ENCODE results near the gene SLC27A4.
"Not testable (repeated sequence)": the region's sequence is repeated elsewhere in the genome, so short reads cannot be mapped to it uniquely, and the experiment has no call there.

Gene SLC27A4

GRCh38 chr9:128333451-128333869 is 6.9 kb upstream of the SLC27A4 start:
- TF ChIP-seq CTCF (IDR thresholded peaks at IDR 0.05; ENCODE audit: insufficient read depth, low read length, poor library complexity, severe bottlenecking): no peak
- Histone ChIP-seq H3K4me3 (replicated peaks; ENCODE audit: low read depth, low read length) (no peak overlapping the region), H3K36me3 (ENCODE audit: control insufficient read depth, insufficient read depth, low read length) (peaks cover 18% of the 10 kb centered on the region), H3K27me3 (replicated peaks; ENCODE audit: control insufficient read depth, insufficient read depth, low read length) (no peaks in the 10 kb centered on the region)
- DNase-seq (ENCODE audit: extremely low read depth, insufficient read length): no peak

GRCh38 chr9:128335161-128335560 is 5.2 kb upstream of the SLC27A4 start:
- DNase-seq (ENCODE audit: extremely low read depth, insufficient read length): no peak
- H3K36me3 ChIP-seq (ENCODE audit: control insufficient read depth, insufficient read depth, low read length): peaks cover 15% of the 10 kb centered on the region
- TF ChIP-seq CTCF (IDR thresholded peaks at IDR 0.05; ENCODE audit: insufficient read depth, low read length, poor library complexity, severe bottlenecking): no peak
- no peak overlapping the region for H3K4me3 ChIP-seq (replicated peaks; ENCODE audit: low read depth, low read length)
- no peaks in the 10 kb centered on the region for H3K27me3 ChIP-seq (replicated peaks; ENCODE audit: control insufficient read depth, insufficient read depth, low read length)

DNA sequence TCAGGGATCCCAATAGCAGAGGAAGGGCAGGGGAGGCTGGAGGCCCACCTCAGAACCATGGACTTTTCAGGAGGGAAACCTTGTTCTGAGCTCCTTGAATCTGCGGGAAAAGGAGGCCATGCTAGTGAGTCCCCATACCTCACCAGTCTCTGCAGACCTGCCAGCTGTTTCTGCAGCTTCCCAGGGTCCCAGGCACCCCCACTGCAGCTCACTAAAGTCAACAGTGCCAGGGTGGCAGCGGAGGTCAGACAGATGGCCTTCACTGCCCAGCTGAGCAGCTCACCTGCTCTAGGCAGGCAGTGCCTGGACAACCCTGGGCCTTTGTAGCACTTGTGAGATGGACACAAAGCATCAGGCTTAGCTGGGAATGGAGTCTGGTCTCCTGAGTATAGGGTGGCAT is 4.4 kb upstream of the SLC27A4 start:
- DNase-seq (ENCODE audit: extremely low read depth, insufficient read length): no peak
- Histone ChIP-seq H3K36me3 (ENCODE audit: control insufficient read depth, insufficient read depth, low read length) (peaks cover 15% of the 10 kb centered on the region), H3K4me3 (replicated peaks; ENCODE audit: low read depth, low read length) (no peak overlapping the region), H3K27me3 (replicated peaks; ENCODE audit: control insufficient read depth, insufficient read depth, low read length) (no peaks in the 10 kb centered on the region)
- no peak for TF ChIP-seq CTCF (IDR thresholded peaks at IDR 0.05; ENCODE audit: insufficient read depth, low read length, poor library complexity, severe bottlenecking)

GRCh38 chr9:128337936-128338335 is 2.4 kb upstream of the SLC27A4 start:
- no peaks in the 10 kb centered on the region for H3K27me3 ChIP-seq (replicated peaks; ENCODE audit: control insufficient read depth, insufficient read depth, low read length)
- no peak for DNase-seq (ENCODE audit: extremely low read depth, insufficient read length)
- no peak overlapping the region for H3K4me3 ChIP-seq (replicated peaks; ENCODE audit: low read depth, low read length)
- no peak for TF ChIP-seq CTCF (IDR thresholded peaks at IDR 0.05; ENCODE audit: insufficient read depth, low read length, poor library complexity, severe bottlenecking)
- peaks cover 6% of the 10 kb centered on the region for H3K36me3 ChIP-seq (ENCODE audit: control insufficient read depth, insufficient read depth, low read length)

DNA sequence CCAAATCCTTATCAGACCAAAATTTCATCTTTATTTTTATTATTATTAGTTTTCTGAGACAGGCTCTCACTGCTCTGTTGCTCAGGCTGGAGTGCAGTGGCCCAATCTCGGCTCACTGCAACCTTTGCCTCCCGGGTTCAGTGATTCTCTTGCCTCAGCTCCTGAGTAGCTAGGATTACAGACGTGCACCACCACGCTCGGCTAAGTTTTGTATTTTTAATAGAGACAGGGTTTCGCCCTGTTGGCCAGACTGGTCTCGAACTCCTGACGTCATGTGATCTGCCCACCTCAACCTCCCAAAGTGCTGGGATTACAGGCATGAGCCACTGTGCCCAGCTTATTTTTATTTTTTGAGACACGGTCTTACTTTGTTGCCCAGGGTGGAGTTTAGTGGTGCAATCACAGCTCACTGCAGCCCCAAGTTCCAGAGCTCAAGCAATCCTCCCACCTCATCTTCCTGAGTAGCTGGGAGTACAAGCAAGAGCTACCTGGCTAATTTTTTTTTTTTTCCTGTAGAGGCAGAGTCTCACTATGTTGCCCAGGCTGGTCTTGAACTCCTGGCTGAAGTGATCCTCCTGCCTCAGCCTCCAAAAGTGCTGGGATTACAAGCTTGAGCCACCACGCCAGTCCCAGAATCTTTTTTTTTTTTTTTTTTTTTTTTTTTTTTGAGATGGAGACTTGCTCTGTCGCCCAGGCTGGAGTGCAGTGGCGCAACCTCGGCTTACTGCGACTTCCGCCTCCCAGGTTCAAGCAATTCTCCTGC is 1.3 kb upstream of the SLC27A4 start:
- H3K4me3 ChIP-seq (replicated peaks; ENCODE audit: low read depth, low read length); H3K36me3 ChIP-seq (ENCODE audit: control insufficient read depth, insufficient read depth, low read length); H3K27me3 ChIP-seq (replicated peaks; ENCODE audit: control insufficient read depth, insufficient read depth, low read length); DNase-seq (ENCODE audit: extremely low read depth, insufficient read length): not testable (repeated sequence)

DNA sequence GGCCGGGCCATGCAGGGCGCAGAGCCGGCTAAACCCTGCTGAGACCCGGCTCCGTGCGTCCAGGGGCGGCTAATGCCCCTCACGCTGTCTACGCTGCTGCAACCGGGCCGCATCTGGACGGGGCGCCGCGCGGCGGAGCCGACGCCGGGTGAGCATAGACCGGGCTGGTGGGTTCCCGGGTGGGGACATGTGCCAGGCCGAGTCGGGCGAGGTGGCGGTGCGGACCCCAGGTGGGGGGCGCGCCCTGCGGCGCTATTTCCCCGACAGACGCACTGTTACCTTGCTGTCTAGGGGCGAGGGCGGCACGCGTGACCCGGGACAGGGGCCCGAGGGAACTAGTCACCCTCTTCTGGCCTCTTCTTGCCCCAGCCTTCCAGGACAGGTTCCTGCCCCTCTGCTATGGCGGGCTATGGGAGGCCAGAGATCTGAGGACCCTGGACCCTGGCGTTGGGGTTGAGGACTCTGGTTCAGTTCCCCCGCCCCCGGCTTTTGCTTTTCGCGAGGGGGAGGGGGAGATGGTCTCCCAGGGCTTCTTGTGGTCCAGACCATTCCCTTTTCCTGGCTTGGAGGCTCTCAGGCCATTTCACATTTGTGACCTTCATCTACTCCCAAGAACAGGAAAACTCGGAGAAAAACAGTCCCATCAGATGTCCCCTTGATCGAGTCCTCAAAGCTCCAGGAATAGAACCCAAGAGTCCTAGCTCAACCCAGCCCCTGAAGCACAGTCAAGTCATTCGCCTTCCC is 536 bp downstream of the SLC27A4 start:
- no peak for TF ChIP-seq CTCF (IDR thresholded peaks at IDR 0.05; ENCODE audit: insufficient read depth, low read length, poor library complexity, severe bottlenecking)
- DNase-seq (ENCODE audit: extremely low read depth, insufficient read length): no peak
- no peaks in the 10 kb centered on the region for H3K27me3 ChIP-seq (replicated peaks; ENCODE audit: control insufficient read depth, insufficient read depth, low read length)

More for the DNA sequence above, 536 bp downstream of the SLC27A4 start:
- Histone ChIP-seq H3K36me3 (ENCODE audit: control insufficient read depth, insufficient read depth, low read length) (peaks cover 11% of the 10 kb centered on the region), H3K4me3 (replicated peaks; ENCODE audit: low read depth, low read length) (peak overlapping the region; percentile 80)

Measured in GM06990 (cell line).